Fibroblast of lung (primary cell): ENCODE results near the gene KCNJ6.

Experiments
- EZH2 ChIP-seq: IDR thresholded peaks from 2 replicates; pipeline ENCODE4 v1.5.1; 2012; ENCODE audit warnings: low read length, control low read depth, mild to moderate bottlenecking; ENCODE audit errors: missing control alignments
- TF ChIP-seq, protein P1 (sequence below), 2 donors: IDR thresholded peaks in 1 of 2; conservative IDR thresholded peaks in 1 of 2; 1 replicate in 1 of 2; 2 replicates in 1 of 2; pipeline ENCODE4 v1.5.1; 2011 to 2012; ENCODE audit warnings: low read length in 2 of 2, control low read depth in 1 of 2, inconsistent platforms in 1 of 2, low read depth in 1 of 2, mild to moderate bottlenecking in 1 of 2

DNA sequence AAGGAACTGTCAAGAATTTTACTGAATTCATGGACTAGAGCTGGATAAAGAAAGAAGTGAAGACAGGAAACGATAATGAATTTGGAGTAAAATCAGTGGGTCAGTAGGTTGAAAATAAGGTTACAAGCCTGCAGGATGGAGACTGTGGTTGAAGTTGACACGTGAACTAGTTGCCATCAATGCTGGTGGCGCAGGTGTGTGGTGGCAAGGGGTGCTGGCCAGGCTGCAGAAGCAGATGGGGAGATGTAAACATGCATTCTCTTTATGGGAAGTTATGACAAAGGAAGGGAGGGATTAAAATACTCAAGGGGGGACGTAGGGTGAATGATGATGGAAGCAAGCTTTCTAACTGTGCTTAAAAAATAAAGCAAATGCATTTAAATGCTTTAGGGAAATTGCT is 263.1 kb downstream of the KCNJ6 start:
- TF ChIP-seq, protein P1, sequence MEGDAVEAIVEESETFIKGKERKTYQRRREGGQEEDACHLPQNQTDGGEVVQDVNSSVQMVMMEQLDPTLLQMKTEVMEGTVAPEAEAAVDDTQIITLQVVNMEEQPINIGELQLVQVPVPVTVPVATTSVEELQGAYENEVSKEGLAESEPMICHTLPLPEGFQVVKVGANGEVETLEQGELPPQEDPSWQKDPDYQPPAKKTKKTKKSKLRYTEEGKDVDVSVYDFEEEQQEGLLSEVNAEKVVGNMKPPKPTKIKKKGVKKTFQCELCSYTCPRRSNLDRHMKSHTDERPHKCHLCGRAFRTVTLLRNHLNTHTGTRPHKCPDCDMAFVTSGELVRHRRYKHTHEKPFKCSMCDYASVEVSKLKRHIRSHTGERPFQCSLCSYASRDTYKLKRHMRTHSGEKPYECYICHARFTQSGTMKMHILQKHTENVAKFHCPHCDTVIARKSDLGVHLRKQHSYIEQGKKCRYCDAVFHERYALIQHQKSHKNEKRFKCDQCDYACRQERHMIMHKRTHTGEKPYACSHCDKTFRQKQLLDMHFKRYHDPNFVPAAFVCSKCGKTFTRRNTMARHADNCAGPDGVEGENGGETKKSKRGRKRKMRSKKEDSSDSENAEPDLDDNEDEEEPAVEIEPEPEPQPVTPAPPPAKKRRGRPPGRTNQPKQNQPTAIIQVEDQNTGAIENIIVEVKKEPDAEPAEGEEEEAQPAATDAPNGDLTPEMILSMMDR (conservative IDR thresholded peaks at IDR 0.05 in 1 of 2, IDR thresholded peaks at IDR 0.05 in 1 of 2; ENCODE audit: low read depth in 1 of 2, low read length in 2 of 2): no peak
- no peak for TF ChIP-seq EZH2
